GM18508 (cell line): ENCODE measurements around the gene VPS37B.
A peak's percentile ranks its signal among the peaks of the same experiment; 100 is the strongest.
"Not testable (repeated sequence)": the region's sequence is repeated elsewhere in the genome, so short reads cannot be mapped to it uniquely, and the experiment has no call there.

ENCODE experiments used
- ATAC-seq: cut with Tn5 transposase; IDR thresholded peaks from one replicate; pipeline ENCODE4 v1.9.1; 2021; ENCODE audit warnings: moderate number of reproducible peaks; ENCODE audit not compliant: insufficient read depth, unreplicated experiment

Gene VPS37B

GRCh38 chr12:122886161-122886560 is 9.8 kb downstream of the VPS37B start:
- no peak for ATAC-seq

GRCh38 chr12:122884860-122885259 is 11.1 kb downstream of the VPS37B start:
- no peak for ATAC-seq

- ATAC-seq: no peak
Measured at GRCh38 chr12:122884091-122884826, 11.7 kb downstream of the VPS37B start.

GRCh38 chr12:122882908-122883558 is 12.9 kb downstream of the VPS37B start:
- ATAC-seq: no peak

- ATAC-seq: no peak
Measured at GRCh38 chr12:122880668-122881067, 15.3 kb downstream of the VPS37B start.

- ATAC-seq: no peak
Measured at GRCh38 chr12:122880155-122880667, 15.7 kb downstream of the VPS37B start.

GRCh38 chr12:122878780-122879612 is 16.9 kb downstream of the VPS37B start:
- no peak for ATAC-seq

- no peak for ATAC-seq
Measured at GRCh38 chr12:122876731-122877130, 19.2 kb downstream of the VPS37B start.

- ATAC-seq: not testable (repeated sequence)
Measured at GRCh38 chr12:122876281-122876680, 19.6 kb downstream of the VPS37B start.

- peak; percentile 42 for ATAC-seq
Measured at GRCh38 chr12:122875590-122876220, 20.2 kb downstream of the VPS37B start.

GRCh38 chr12:122874081-122874480 is 21.8 kb downstream of the VPS37B start:
- ATAC-seq: no peak

GRCh38 chr12:122873540-122873939 is 22.4 kb downstream of the VPS37B start:
- no peak for ATAC-seq

- ATAC-seq: no peak
Measured at GRCh38 chr12:122872815-122873361, 23.0 kb downstream of the VPS37B start.

- no peak for ATAC-seq
Measured at GRCh38 chr12:122871851-122872780, 23.8 kb downstream of the VPS37B start.

- no peak for ATAC-seq
Measured at GRCh38 chr12:122870867-122871664, 24.9 kb downstream of the VPS37B start.

- ATAC-seq: no peak
Measured at GRCh38 chr12:122870163-122870842, 25.6 kb downstream of the VPS37B start.

GRCh38 chr12:122869207-122869973 is 26.5 kb downstream of the VPS37B start:
- ATAC-seq: no peak
